GM20000 (cell line): ENCODE data around the gene CCK.
A peak's percentile ranks its signal among the peaks of the same experiment; 100 is the strongest.

Source experiments
- DNase-seq: peaks from one replicate; pipeline ENCODE4 v3.0.0; 2012; ENCODE audit warnings: low spot score
- TF ChIP-seq, protein P1 (sequence below): IDR thresholded peaks from 2 replicates; pipeline ENCODE4 v1.5.1; 2012; ENCODE audit warnings: mild to moderate bottlenecking, control low read depth; ENCODE audit errors: extremely low read depth, missing control alignments

CCK gene

DNA sequence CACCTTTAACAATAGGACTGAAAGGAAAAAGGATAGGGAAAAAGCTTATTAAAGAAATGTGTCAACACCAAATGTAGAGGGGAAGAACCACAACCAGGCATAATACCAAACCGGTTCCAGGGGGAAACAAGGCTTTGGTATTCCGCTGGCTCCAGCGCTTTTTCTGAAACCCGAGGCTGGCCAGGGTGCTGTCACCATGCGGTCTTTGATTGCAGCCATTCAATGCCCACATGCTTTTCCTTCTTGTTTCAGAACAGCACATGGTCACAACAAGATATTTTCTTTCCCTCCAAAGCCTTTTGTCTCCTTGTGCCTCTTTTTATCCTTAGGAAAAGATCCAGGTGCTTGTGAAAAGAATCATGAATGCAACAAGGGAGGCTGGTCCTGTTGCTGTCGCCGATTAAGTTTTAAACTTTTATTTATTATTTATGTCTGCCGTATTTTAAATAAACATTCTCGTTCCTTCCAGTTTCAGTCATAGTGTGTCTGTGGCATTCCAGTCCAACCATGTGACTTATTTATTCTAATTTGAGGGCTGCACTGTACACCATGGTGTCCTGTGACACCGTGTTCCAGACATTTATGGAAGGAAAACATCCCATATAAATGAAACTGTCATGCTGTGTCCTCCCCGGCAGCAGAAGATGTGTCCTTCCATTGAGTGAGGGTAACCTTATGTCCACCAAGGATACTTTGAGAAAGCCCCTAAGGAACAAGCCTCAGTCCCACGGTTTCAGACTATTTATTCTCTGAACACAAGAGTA lies 41.1 kb downstream of the CCK start:
- TF ChIP-seq, protein P1, sequence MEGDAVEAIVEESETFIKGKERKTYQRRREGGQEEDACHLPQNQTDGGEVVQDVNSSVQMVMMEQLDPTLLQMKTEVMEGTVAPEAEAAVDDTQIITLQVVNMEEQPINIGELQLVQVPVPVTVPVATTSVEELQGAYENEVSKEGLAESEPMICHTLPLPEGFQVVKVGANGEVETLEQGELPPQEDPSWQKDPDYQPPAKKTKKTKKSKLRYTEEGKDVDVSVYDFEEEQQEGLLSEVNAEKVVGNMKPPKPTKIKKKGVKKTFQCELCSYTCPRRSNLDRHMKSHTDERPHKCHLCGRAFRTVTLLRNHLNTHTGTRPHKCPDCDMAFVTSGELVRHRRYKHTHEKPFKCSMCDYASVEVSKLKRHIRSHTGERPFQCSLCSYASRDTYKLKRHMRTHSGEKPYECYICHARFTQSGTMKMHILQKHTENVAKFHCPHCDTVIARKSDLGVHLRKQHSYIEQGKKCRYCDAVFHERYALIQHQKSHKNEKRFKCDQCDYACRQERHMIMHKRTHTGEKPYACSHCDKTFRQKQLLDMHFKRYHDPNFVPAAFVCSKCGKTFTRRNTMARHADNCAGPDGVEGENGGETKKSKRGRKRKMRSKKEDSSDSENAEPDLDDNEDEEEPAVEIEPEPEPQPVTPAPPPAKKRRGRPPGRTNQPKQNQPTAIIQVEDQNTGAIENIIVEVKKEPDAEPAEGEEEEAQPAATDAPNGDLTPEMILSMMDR: no peak
- no peak for DNase-seq

- TF ChIP-seq, protein P1: no peak
- DNase-seq: no peak
Measured at GRCh38 chr3:42224178-42224577, 41.8 kb downstream of the CCK start.

- DNase-seq: no peak
- TF ChIP-seq, protein P1: no peak
Measured at GRCh38 chr3:42222942-42223693, 42.9 kb downstream of the CCK start.

GRCh38 chr3:42220436-42221121 lies 45.4 kb downstream of the CCK start:
- DNase-seq: no peak
- TF ChIP-seq, protein P1: no peak

- DNase-seq: no peak
- TF ChIP-seq, protein P1: no peak
Measured at GRCh38 chr3:42216931-42217333, 49.1 kb downstream of the CCK start.

- TF ChIP-seq, protein P1: no peak
- peak; percentile 42 for DNase-seq
Measured at GRCh38 chr3:42216302-42216701, 49.7 kb downstream of the CCK start.
